ENCODE data around the gene ZSWIM5. TPM values are rescaled to one million over a fixed set of nuclear protein-coding genes. Genes with fewer than 3 reads are reported as not detected.
A peak's percentile ranks its signal among the peaks of the same experiment; 100 is the strongest.

ZSWIM5 gene
- total RNA-seq, 1 donor from 2014 or later: 0.05 TPM

DNA sequence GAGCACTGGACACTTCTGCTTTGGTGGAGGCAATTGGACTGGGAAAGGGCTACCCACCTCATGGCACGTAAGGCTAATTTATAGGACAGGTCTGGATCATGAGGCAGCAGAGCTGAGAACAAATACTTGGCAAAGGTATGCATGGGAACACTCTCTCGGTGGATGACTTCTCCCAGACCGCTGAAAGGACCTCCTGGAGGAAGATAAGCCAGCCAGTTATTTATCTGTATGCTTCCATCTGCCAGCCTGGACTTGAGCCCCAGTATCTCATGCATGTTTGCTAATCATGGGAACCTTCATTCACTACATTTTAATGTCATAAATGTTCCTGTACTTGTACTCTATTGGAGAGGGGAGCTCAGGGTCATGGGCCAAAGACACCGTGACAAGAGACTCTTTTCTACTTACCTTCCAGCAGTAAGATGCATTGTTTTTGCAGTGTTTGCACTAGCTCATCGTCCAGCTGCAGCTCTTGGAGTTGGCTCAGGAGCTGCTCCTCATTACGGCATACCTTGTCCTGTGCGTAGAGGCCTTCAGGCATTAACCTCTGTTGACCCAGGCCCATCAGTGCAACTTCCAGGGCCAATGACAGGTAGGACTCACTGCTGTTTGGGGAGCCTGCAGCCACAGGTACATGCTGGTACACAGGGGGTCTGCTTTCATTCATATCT lies 170.6 kb downstream of the ZSWIM5 start:
- DNase-seq (ENCODE audit: low read depth): no peak

DNA sequence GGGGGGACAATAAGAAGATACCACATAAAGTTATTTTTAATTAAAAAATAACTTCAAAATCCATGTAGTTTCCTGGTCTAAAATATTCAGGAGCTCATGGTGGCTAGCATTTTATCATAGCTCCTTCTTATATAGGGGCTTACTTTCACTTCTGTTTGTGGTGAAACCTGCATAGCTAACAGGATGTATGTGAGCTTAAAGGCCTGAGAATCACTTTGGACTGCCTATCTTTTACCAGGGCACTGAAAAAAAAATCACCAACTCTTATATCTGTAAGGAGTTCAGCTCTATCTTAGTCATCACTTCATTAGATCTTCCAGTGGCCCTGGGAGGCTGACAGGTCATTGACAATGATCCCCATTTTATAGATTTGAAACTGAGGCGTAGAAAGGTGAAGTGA lies 173.0 kb downstream of the ZSWIM5 start:
- no peak for DNase-seq (ENCODE audit: low read depth)

DNA sequence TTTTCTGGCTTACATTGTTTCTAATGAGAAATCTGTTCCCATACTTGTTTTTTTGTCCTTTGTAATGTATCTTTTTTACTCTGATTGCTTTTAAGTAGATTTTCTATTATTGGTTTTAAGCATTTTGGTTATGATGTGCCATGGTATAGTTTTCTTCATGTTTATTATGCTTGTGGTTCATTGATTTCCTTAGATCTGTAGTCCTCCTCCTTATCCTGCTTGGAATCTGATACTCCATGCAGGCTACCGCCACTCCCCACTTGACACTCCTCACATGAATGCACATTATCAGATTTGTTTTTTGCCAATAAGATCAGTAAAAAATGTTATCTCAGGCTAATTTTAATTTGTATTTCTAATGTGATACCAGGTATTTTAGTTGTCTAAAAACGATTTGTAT lies 173.6 kb downstream of the ZSWIM5 start:
- DNase-seq (ENCODE audit: low read depth): no peak

DNA sequence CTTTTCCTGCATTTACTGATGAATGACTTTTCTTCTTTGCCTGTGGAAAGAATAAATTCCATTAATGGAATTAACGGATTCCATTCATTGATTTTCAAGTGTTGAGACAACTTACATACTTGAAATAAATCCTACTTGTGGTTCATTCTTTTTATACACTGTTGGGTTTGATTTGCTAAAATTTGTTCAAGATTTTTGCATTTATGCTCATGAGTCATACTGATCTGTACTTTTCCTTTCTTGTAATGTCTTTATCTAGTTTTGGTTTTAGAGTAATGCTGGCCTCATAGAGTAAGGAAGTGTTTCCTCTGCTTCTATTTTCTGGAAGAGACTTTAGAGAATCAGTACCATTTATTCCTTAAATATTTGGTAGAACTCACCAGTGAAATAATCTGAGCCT lies 180.0 kb downstream of the ZSWIM5 start:
- no peak for DNase-seq (ENCODE audit: low read depth)

DNA sequence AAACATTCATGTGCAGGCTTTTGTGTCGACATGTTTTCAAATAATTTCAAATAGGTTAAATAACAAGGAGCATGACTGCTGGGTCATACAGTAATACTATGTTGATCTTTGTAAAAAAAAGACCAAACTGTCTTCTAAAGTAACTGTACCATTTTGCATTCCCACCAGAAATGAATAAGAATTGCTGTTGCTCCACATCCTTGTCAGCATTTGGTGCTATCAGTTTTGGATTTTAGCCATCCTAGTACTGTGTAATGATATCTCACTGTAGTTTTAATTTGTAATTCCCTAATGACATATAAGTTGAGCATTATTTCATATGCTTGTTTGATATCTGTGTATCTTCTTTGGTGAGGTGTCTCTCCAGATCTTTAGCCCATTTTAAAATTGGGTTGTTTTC lies 182.7 kb downstream of the ZSWIM5 start:
- DNase-seq (ENCODE audit: low read depth): no peak

- DNase-seq (ENCODE audit: low read depth): peak; percentile 93
Measured at GRCh38 chr1:45018599-45019230, 187.7 kb downstream of the ZSWIM5 start.

GRCh38 chr1:45016767-45017166 lies 189.6 kb downstream of the ZSWIM5 start:
- DNase-seq (ENCODE audit: low read depth): no peak

DNA sequence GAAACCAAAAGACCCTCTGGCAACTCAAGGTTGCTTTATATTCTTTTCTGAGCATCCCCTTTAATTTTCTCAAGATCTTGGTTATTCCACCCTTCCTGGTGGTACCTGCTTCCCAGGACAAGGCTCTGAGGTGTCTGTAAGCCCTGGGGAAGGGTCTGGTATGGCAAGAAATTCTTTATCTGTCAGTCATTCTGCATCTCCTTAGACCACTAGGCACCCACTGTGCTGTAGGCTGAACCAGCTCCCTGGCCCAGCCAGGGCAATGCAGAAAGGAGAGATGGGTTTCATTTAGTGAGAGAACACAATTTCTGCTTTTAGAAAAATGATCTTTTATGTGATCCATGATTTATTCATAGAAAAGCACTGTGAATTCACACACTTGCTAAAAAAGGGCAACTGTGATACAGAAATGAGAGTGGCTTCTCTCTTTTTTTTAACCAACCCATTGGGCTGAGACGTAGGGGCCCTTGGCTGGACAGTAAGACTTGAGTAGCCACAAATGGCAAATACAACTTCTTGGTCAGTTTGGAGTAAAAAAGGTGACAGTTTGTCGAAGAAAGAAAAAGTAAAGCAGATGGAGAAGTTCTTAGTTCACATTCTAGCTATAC lies 190.2 kb downstream of the ZSWIM5 start:
- no peak for DNase-seq (ENCODE audit: low read depth)

- DNase-seq (ENCODE audit: low read depth): no peak
Measured at GRCh38 chr1:45015683-45016082, 190.7 kb downstream of the ZSWIM5 start.

- peak; percentile 86 for DNase-seq (ENCODE audit: low read depth)
Measured at GRCh38 chr1:45014321-45015028, 191.9 kb downstream of the ZSWIM5 start.

DNA sequence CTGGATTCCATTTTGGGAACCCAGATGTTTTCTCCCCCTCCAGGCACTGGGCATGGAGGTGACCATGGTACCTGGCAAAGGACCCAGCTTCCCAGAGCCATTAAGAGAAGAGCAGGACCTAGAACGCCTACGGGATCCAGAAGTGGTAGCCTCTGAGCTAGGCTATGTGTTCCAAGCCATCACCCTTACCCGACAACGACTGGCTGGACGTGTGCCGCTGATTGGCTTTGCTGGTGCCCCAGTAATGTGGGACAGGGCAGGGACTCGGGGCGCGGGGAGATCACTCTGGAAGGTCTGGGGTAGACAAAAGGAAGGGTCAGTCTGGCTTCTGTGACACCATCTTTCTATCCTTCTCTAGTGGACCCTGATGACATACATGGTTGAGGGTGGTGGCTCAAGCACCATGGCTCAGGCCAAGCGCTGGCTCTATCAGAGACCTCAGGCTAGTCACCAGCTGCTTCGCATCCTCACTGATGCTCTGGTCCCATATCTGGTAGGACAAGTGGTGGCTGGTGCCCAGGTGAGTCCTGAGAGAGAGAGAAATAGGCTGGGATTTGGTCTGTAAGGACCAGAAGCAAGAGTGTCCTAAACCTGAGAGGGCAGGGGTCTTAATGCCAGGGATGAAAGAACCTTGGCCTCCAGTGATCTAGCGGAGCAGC lies 192.7 kb downstream of the ZSWIM5 start:
- DNase-seq (ENCODE audit: low read depth): no peak

GRCh38 chr1:45012639-45013278 lies 193.6 kb downstream of the ZSWIM5 start:
- peak; percentile 56 for DNase-seq (ENCODE audit: low read depth)

GRCh38 chr1:45011837-45012638 lies 194.4 kb downstream of the ZSWIM5 start, which contains the start of gene UROD:
Gene UROD, plus strand, starts transcription at chr1:45012254. Its CDS starts 12 bp downstream, at chr1:45012266.
- DNase-seq (ENCODE audit: low read depth): peak; percentile 97

- peak; percentile 90 for DNase-seq (ENCODE audit: low read depth)
Measured at GRCh38 chr1:45010855-45011811, 195.3 kb downstream of the ZSWIM5 start, which contains the start of gene HECTD3. Gene HECTD3, minus strand, starts transcription at chr1:45011324. Its CDS starts 67 bp downstream, at chr1:45011257.

- peak; percentile 47 for DNase-seq (ENCODE audit: low read depth)
Measured at GRCh38 chr1:45009956-45010854, 196.2 kb downstream of the ZSWIM5 start.

- no peak for DNase-seq (ENCODE audit: low read depth)
Measured at GRCh38 chr1:45009296-45009865, 197.0 kb downstream of the ZSWIM5 start.

- no peak for DNase-seq (ENCODE audit: low read depth)
Measured at GRCh38 chr1:45008516-45008915, 197.9 kb downstream of the ZSWIM5 start.

All from myocyte (in vitro differentiated cells).